Fibroblast of skin of abdomen (primary cell): Measurements from ENCODE around the gene CYTH1.

ENCODE experiments used
- DNase-seq: peaks from one replicate; pipeline ENCODE4 v3.0.0-alpha.2; 2013

Gene CYTH1

GRCh38 chr17:78715000-78715771 is 66.9 kb downstream of the CYTH1 start:
- DNase-seq, result no peak

DNA sequence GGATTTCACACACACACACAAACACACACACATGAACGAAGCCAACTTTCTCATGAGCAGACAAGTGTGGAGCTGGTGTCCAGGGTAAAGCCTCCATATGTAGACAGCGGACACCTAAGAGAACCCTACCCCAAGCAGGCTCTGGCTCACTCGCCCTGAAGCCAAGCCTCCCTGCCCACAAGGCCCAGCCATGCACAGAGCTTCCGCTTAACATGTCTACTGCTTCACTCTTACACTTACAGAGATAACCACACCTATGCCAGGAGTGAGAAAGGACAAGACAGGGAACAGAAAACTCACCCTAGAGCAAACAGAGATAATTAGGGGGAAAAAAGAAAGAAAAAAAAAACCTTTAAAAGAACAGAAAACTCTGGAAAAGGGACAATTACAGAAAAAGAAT is 67.5 kb downstream of the CYTH1 start:
- DNase-seq, result no peak

DNA sequence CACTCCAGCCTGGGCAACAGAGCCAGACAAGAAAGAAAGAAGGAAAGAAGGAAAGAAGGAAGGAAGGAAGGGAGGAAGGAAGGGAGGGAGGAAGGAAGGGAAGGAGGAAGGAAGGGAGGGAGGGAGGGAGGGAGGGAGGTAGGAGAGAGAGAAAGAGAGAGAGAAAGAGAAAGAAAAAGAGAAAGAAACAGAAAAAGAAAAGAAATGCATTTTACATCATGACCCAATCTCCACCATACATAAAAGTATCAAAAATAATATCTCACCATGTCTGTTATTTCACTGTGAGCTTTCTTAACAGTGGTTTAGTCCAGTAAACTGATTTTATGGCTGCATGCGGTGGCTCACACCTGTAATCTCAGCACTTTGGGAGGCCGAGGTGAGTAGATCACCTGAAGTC is 70.0 kb downstream of the CYTH1 start:
- DNase-seq, result no peak

DNA sequence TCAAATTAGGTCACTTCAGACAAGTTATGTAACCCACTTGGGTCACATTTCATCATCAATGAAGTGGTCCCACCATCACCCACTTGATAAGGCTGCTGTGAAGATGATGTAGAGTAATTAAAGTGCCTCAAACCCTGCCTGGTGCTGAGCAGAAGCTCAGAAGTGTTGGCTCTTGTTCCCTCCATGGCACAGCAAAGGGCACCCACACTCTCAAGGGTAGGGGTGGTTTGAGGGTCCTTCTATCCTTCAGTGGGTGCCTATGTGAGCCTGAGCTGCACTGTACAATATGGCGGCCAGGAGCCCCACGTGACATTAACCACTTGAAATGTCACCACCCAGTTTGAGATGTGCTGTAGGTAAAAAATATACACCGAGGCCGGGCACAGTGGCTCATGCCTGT is 71.5 kb downstream of the CYTH1 start:
- no peak for DNase-seq

DNA sequence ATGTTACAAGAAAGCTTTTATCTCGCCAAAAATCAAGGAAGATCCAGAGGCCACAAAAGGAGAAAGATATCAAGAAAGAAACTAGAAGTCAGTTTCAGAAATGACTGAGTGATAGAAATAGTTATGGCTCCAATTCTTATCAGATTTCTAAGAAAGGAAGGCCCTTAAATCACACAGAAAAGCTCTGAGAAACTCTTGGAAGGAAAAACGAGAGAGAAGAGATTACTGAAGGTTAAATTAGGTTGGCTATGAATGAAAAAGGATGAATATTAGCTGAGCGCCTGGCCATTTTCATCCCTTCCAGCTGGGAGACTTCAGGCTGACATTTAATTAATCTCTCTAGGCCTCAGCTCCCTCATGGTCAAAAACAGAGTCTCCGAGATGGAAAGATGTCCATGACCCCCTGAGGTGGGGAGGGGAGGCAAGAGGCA is 72.3 kb downstream of the CYTH1 start:
- DNase-seq, result no peak

DNA sequence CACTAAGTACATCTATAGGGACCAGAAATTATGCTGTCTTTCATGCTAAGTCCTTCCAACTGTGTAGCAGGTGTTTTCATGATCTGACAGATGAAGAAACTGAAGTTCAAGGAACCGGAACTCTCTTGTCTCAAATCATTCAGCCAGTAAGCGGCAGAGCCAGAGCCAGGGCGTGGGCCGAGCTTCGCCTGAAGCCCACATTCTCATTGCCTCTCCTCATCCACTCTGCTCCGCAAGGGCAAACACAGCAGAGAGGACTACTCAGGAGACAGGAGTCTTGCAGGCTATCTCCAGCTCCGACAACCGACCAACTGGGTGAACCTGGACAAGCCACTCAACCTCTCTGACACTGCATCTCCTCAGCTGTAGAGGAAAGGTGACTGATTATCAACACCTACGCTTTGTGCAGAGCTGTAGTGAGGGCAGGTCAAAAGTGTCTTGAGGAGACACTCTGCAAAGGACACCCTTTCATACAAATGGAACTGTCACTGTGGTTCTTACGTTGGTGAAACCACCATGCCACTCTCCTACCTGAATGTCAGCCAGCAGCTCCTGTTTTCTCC is 72.9 kb downstream of the CYTH1 start:
- no peak for DNase-seq

- DNase-seq, result peak; percentile 80
Observed at GRCh38 chr17:78708510-78708973, 73.5 kb downstream of the CYTH1 start.

GRCh38 chr17:78707923-78708322 is 74.2 kb downstream of the CYTH1 start:
- DNase-seq, result no peak

GRCh38 chr17:78707016-78707415 is 75.1 kb downstream of the CYTH1 start:
- no peak for DNase-seq

GRCh38 chr17:78706271-78706915 is 75.7 kb downstream of the CYTH1 start:
- peak; percentile 45 for DNase-seq

DNA sequence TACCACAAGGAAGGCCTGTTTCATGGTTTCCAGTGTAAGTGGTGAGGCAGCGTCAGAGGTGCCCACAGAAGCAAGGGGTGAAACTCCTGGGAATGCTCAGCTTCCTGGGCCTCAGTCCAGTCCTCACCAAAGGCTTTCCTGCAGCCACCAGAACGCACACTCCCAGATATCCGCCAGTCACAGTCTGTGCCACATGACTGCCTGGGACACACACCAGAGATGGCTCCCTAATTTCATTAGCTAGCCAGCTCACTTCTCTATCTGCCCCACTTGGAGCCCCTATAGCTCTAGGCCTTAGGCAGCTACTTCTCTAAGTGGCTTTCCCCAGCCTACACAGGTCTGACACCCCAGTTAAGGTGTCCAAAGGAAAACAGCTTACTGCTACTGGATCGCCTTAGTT is 77.0 kb downstream of the CYTH1 start:
- DNase-seq, result no peak

DNA sequence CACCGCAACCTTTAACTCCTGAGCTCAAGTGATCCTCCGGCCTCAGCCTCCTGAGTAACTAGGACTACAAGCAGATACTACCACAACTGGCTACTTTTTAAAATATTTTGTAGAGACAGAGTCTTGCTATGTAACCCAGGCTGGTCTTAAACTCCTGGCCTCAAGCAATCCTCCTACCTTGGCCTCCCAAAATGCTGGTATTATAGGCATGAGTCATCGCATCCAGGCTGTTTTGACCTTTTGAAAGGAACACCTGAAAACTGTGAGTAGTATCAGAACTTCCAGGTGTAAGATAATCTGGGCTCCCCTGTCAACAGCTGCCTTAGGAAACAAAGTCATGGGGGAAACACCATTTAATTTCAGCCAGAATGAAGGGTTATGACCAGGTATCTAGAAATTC is 77.5 kb downstream of the CYTH1 start:
- DNase-seq, result no peak

- DNase-seq, result peak; percentile 56
Observed at GRCh38 chr17:78697554-78698343, 84.3 kb downstream of the CYTH1 start.

- DNase-seq, result no peak
Observed at GRCh38 chr17:78697122-78697521, 85.0 kb downstream of the CYTH1 start.

DNA sequence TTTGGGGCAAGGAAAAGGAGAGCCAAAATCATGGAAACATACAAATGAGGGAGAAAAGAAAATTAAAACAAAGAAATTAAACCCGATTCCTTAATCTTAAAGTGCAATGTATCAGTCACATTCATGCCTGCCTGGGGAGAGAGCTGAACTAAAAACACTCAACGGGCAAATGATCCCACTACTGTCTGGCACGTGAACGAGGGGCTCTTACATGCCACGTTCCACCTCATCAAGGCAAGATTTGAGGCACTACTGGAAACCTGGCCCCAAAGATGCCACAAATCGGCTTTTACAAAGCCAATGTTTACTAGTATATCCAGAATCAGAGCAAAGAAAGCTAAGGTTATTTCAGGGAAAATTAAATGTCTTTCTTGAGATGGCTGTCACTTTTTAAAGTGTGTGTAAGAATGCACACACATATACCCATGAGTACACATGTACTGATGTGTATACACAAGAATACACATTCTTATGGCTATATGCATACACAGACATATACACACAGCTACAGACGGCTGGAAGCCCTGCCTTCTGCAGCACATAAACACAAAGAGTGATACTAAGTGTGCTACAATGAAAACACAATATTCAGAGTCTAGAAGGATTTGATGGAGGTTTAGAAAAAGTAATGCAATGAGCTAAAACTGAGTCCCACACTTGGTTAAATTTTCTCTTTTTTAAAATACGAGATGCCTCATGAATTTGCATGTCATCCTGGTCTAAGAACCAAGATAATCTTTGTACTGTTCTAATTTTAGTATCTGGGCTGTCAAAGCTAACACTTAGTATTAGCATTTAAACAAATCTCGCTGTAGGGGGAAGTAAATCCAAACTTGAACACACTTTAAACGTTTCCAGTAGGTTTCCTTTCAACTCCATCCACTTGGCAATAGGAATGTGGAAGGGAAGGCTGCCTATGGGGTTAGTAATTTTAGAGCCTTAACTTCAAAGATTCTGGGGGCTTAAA is 85.8 kb downstream of the CYTH1 start:
- DNase-seq, result no peak

- DNase-seq, result no peak
Observed at GRCh38 chr17:78694805-78695531, 87.1 kb downstream of the CYTH1 start.

GRCh38 chr17:78693346-78694083 is 88.6 kb downstream of the CYTH1 start:
- no peak for DNase-seq

- no peak for DNase-seq
Observed at GRCh38 chr17:78692460-78693010, 89.5 kb downstream of the CYTH1 start.

DNA sequence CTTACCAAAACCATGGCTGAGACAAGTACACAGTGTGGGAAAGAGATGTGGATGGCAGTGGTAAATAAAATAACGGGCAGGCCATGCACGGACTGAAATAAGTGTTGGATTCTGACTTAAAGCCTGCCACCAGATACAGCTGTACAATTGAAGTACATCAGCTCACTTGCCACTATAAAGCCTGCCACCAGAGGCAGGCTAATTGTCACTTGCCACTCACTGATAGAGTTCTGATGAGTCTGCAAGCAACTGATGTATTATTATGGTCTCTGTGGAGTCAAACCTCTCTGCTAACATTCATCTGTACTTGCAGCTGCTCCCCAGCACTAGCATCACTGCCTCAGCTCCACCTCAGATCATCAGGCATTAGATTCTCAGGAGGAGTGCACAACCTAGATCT is 93.0 kb downstream of the CYTH1 start:
- no peak for DNase-seq

DNA sequence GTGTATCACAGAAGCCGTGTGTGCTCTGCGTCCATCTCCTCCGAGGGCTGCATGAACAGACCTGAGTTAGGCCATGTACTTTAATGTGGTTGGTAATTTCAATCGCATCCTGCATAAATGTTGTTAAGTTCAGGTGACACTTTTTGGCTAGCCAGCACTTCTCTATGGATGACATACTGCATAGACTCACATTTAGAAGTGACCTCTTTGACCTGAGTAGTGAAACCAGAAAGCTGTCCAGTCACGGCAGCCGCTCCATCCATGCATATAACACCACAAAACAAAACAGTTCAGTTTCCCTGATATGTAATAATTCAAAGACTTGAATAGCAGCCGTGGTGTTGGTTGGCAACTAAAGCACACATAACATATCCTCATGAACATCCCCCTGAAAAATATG is 94.1 kb downstream of the CYTH1 start:
- no peak for DNase-seq
